Ovary (tissue), 3 donors: ENCODE measurements around the gene DNLZ.

ENCODE experiments used
- EP300 ChIP-seq: sonication (generic); formaldehyde crosslinking; IDR thresholded peaks from one replicate; pipeline ENCODE4 v1.6.1; 2017; ENCODE audit warnings: antibody characterized with exemption
- POLR2A ChIP-seq: fragments of 450-650 bp; IDR thresholded peaks from one replicate; pipeline ENCODE4 v1.6.1; 2017; ENCODE audit warnings: antibody characterized with exemption, mild to moderate bottlenecking, moderate library complexity
- TF ChIP-seq, protein P1 (sequence below), 3 donors: fragments of 450-650 bp in 2 of 3; fragments of 200-600 bp in 1 of 3; IDR thresholded peaks; one replicate each; pipeline versions ENCODE4 v1.5.1 to v1.8.0; 2016 to 2022; ENCODE audit warnings: antibody characterized with exemption in 3 of 3, mild to moderate bottlenecking in 1 of 3
- donor health status: DM: no; HTN: no; CAD: no.

DNA sequence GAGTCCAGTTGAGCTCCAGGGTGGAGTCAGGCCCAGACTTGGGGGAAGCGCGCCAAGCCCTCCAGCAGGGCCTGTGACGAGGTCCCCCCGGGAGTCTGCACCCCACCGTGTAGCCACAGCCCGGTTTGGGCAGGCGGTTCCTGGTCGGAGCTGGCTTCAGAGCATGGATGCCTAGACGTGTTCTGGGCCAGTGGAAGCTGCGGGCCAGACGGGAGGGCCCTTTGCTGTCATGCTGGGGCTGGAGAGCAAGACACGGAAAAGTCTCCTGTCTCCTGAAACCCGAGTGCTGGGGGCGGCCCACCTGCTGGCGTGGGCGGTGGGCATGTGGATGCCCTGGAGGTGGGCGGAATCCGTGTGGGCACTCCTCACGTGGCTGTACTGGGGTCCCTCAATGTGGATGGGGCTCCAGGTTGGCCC lies 34.3 kb downstream of the DNLZ start:
- TF ChIP-seq, protein P1, sequence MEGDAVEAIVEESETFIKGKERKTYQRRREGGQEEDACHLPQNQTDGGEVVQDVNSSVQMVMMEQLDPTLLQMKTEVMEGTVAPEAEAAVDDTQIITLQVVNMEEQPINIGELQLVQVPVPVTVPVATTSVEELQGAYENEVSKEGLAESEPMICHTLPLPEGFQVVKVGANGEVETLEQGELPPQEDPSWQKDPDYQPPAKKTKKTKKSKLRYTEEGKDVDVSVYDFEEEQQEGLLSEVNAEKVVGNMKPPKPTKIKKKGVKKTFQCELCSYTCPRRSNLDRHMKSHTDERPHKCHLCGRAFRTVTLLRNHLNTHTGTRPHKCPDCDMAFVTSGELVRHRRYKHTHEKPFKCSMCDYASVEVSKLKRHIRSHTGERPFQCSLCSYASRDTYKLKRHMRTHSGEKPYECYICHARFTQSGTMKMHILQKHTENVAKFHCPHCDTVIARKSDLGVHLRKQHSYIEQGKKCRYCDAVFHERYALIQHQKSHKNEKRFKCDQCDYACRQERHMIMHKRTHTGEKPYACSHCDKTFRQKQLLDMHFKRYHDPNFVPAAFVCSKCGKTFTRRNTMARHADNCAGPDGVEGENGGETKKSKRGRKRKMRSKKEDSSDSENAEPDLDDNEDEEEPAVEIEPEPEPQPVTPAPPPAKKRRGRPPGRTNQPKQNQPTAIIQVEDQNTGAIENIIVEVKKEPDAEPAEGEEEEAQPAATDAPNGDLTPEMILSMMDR (IDR thresholded peaks at IDR 0.05) = no peak
- no peak for TF ChIP-seq EP300
- TF ChIP-seq POLR2A = no peak
